GM12873 (cell line): Measurements from ENCODE around the gene PHKA1.

Experiments used
- CTCF ChIP-seq: IDR thresholded peaks from 2 replicates; pipeline ENCODE4 v1.5.1; 2012; ENCODE audit warnings: low read depth, mild to moderate bottlenecking, moderate library complexity, low read length, control low read depth; ENCODE audit not compliant: insufficient read depth; ENCODE audit errors: missing control alignments

Gene PHKA1

GRCh38 chrX:72685018-72685417 lies 29.1 kb downstream of the PHKA1 start:
- TF ChIP-seq CTCF = no peak

GRCh38 chrX:72683631-72684030 lies 30.5 kb downstream of the PHKA1 start:
- no peak for TF ChIP-seq CTCF

GRCh38 chrX:72676465-72676864 lies 37.6 kb downstream of the PHKA1 start:
- TF ChIP-seq CTCF = no peak

GRCh38 chrX:72666451-72666850 lies 47.7 kb downstream of the PHKA1 start:
- no peak for TF ChIP-seq CTCF

- TF ChIP-seq CTCF = no peak
Observed at GRCh38 chrX:72663737-72664136, 50.4 kb downstream of the PHKA1 start.

- no peak for TF ChIP-seq CTCF
Observed at GRCh38 chrX:72662020-72662747, 51.9 kb downstream of the PHKA1 start.

GRCh38 chrX:72659723-72660122 lies 54.4 kb downstream of the PHKA1 start:
- no peak for TF ChIP-seq CTCF
